NCI-H2107 treated with DMSO at 0.1 percent for 48 hours (cell line): ENCODE data around the gene SLC27A4.
"Not testable (repeated sequence)": the region's sequence is repeated elsewhere in the genome, so short reads cannot be mapped to it uniquely, and the experiment has no call there.

ENCODE experiments used
- DNase-seq: peaks from one replicate; lab custom pipeline; 2025; ENCODE audit not compliant: unreplicated experiment; lab: John Stamatoyannopoulos, UW

The SLC27A4 gene

DNA sequence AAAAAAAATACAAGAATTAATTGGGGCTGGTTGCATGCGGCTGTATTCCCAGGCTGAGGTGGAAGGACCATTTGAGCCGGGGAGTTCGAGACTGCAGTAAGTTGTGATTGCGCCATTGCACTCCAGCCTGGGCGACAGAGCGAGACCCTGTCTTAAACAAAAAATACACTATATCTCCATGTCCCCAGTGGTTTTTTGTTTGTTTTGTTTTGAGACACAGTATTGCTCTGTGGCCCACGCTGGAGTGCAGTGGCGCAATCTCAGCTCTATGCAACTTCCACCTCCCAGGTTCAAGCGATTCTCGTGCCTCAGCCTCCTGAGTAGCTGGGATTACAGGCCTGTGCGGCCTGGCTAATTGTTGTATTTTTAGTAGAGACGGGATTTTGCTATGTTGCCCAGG, 16.5 kb upstream of the SLC27A4 start:
- no peak for DNase-seq

DNA sequence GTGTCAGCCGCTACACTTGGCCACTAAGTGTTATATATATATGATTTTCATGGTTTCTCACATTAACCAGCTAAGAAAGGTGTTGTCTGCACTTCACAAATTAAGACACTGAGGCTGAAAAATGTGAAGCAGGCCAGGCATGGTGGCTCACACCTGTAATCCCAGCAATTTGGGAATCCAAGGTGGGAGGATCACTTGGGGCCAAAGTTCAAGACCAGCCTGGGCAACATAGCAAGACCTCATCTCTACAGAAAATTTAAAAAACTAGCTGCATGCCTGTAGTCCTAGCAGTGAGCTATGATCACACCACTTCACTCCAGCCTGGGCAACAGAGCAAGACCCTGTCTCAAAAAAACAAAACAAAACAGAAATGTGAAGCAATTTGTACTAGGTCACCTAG, 15.9 kb upstream of the SLC27A4 start:
- no peak for DNase-seq

DNA sequence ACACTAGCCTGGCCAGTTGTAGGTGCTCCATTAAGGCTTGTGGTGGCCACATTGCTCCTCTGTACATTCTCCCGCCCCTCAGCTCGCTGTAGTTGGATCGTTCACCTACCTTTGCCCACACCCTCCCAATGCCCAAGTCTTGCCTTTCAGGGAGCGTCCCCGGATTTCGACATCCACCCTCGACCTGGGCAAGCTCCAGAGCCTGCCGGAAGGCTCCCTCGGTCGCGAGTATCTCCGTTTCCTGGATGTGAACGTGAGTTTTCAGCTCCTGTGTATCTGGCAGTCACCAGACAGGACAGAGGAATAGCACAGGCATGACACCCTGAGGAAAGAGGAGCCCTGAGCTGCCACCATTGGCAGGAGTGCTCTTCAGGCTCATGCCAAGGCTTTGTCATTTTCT, 14.7 kb upstream of the SLC27A4 start:
- no peak for DNase-seq

DNA sequence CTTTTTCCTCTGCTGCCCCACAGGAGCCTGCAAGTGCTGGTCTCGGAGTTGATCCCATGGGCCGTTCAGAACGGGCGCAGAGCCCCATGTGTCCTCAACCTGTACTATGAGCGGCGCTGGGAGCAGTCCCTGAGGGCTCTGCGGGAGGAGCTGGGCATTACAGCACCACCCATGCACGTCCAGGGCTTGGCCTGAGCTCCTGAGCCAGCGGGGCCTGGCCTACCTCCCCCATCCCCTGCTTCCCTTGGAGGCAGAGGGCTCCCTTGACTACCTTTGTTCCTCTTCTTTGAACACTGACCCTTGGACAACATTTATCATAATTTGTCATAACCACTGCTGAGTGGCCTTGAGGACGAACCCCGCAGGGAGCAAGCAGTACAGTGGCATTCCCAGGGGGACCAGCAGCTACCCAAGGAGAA, 6.9 kb upstream of the SLC27A4 start:
- no peak for DNase-seq

GRCh38 chr9:128335161-128335560, 5.2 kb upstream of the SLC27A4 start:
- DNase-seq, result no peak

DNA sequence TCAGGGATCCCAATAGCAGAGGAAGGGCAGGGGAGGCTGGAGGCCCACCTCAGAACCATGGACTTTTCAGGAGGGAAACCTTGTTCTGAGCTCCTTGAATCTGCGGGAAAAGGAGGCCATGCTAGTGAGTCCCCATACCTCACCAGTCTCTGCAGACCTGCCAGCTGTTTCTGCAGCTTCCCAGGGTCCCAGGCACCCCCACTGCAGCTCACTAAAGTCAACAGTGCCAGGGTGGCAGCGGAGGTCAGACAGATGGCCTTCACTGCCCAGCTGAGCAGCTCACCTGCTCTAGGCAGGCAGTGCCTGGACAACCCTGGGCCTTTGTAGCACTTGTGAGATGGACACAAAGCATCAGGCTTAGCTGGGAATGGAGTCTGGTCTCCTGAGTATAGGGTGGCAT, 4.4 kb upstream of the SLC27A4 start:
- no peak for DNase-seq

GRCh38 chr9:128337936-128338335, 2.4 kb upstream of the SLC27A4 start:
- no peak for DNase-seq

DNA sequence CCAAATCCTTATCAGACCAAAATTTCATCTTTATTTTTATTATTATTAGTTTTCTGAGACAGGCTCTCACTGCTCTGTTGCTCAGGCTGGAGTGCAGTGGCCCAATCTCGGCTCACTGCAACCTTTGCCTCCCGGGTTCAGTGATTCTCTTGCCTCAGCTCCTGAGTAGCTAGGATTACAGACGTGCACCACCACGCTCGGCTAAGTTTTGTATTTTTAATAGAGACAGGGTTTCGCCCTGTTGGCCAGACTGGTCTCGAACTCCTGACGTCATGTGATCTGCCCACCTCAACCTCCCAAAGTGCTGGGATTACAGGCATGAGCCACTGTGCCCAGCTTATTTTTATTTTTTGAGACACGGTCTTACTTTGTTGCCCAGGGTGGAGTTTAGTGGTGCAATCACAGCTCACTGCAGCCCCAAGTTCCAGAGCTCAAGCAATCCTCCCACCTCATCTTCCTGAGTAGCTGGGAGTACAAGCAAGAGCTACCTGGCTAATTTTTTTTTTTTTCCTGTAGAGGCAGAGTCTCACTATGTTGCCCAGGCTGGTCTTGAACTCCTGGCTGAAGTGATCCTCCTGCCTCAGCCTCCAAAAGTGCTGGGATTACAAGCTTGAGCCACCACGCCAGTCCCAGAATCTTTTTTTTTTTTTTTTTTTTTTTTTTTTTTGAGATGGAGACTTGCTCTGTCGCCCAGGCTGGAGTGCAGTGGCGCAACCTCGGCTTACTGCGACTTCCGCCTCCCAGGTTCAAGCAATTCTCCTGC, 1.3 kb upstream of the SLC27A4 start:
- not testable (repeated sequence) for DNase-seq

DNA sequence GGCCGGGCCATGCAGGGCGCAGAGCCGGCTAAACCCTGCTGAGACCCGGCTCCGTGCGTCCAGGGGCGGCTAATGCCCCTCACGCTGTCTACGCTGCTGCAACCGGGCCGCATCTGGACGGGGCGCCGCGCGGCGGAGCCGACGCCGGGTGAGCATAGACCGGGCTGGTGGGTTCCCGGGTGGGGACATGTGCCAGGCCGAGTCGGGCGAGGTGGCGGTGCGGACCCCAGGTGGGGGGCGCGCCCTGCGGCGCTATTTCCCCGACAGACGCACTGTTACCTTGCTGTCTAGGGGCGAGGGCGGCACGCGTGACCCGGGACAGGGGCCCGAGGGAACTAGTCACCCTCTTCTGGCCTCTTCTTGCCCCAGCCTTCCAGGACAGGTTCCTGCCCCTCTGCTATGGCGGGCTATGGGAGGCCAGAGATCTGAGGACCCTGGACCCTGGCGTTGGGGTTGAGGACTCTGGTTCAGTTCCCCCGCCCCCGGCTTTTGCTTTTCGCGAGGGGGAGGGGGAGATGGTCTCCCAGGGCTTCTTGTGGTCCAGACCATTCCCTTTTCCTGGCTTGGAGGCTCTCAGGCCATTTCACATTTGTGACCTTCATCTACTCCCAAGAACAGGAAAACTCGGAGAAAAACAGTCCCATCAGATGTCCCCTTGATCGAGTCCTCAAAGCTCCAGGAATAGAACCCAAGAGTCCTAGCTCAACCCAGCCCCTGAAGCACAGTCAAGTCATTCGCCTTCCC, 536 bp downstream of the SLC27A4 start:
- DNase-seq, result no peak

DNA sequence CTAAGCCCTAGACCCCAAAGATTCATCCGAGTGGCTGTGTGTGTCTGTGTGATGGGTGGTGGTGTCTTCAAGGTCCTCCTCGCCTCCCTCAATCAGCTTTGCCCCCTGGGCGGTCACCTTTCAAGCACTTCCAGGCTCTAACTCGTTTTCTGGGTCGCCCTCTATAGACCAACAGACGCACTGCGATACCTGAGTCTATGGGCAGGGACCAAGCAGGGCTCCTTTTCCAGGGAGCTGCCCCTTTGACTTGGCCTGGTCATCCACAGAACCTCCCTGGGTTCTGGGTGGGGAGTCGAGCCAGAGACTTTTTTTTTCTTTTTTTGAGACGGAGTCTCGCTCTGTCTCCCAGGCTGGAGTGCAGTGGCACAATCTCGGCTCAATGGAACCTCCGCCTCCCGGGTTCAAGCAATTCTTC, 1.1 kb downstream of the SLC27A4 start:
- peak; percentile 37 for DNase-seq

DNA sequence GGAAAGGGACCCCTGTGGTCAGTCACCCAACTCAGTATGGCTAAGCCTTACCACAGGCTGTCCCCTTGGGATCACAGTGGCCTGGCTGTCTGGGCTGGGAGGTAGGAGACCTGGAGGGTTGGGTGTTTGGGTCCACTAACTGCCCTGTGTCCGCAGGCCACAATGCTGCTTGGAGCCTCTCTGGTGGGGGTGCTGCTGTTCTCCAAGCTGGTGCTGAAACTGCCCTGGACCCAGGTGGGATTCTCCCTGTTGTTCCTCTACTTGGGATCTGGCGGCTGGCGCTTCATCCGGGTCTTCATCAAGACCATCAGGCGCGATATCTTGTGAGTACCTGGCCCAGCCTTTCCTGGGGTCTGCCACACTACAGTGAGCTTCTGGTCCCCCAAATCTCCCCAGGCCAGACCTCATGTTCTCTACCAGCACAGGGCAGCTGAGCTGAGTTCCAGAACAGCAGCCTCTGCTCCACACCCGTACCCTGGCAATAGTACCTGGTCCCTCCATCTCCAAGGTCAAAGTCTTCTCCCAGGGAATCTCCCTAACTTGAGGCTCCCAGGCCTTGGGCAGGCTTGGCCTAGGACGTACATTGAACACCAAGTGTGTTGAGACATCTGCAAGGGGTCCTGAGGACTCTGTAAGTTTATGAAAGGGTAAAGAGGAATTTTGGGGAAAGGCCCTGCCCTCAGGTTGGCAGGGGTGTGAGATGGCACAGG, 2.8 kb downstream of the SLC27A4 start:
- DNase-seq, result no peak

- no peak for DNase-seq
Observed at GRCh38 chr9:128343855-128344254, 3.5 kb downstream of the SLC27A4 start.

GRCh38 chr9:128344931-128345605, 4.7 kb downstream of the SLC27A4 start:
- DNase-seq, result no peak

DNA sequence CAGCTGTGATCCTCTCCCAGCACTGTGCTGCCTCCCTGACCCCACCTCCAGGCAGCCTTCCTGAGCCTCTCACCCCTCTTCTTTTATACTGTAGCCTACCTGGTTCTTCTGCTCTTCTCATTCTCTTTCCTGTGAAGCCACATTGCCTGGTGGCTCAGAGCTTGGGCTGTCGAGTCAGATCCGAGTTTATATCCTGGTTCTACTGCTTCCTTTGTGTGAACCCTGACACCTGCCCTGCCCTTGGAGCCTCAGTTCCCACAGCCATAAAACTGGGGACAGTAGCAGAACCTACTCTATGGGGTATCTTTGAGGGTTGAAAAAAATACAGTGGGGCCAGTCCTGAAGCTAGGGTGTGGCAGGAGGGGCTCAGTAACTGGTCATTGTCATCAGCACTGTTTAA, 8.8 kb downstream of the SLC27A4 start:
- no peak for DNase-seq

DNA sequence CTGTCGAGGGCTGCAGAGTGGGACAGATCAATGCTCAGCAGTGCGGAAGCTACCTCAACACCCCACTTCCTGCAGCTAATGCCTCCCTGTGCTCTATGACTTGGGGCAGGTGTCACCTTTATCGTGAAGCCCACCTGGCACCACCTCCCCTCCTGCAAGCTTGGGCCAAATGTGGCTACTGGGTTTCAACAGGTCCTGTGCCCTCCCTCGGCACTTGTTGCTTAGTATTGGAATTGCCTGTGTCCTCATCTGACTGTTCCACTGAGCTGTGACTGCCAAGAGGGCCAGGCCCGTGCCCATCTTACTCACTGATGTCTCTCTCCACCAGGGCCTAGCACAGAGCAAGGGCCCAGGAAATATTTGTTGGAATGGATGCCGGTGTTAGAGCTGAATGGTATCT, 9.4 kb downstream of the SLC27A4 start:
- DNase-seq, result no peak

- no peak for DNase-seq
Observed at GRCh38 chr9:128355451-128355850, 15.1 kb downstream of the SLC27A4 start.

DNA sequence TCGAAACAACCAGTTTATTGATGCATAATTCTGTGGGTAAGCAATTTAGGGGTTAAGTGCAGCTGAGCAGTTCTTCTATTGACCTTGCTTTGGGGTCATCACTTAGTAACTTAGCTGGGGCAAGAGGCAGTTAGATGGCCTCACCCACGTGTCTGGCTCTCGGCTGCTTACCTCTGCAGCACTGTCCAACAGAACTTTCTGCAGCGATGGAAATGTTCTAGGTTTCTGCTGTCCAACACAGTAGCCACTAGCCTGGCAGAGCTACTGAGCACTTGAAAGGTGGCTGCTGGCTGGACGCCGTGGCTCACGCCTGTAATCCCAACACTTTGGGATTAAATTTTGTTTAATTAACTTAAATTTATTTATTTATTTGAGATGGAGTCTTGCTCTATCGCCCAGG, 17.8 kb downstream of the SLC27A4 start:
- no peak for DNase-seq

GRCh38 chr9:128358861-128359260, 18.5 kb downstream of the SLC27A4 start:
- DNase-seq, result no peak

DNA sequence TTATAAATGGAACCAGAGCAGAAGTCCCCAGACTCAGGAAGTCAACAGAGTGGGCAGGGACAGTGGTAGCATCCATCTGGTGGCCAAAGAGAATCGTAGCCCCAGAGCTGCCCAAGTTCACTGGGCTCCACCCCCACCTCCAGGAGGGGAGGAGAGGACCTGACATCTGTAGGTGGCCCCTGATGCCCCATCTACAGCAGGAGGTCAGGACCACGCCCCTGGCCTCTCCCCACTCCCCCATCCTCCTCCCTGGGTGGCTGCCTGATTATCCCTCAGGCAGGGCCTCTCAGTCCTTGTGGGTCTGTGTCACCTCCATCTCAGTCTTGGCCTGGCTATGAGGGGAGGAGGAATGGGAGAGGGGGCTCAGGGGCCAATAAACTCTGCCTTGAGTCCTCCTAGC, 20.5 kb downstream of the SLC27A4 start:
- no peak for DNase-seq

- no peak for DNase-seq
Observed at GRCh38 chr9:128361296-128361985, 21.1 kb downstream of the SLC27A4 start.
